NCI-H187 treated with DMSO at 0.1 percent for 48 hours (cell line): ENCODE data around the gene GPAM.
"Not testable (repeated sequence)": the region's sequence is repeated elsewhere in the genome, so short reads cannot be mapped to it uniquely, and the experiment has no call there.

Experiments
- DNase-seq: peaks from one replicate; lab custom pipeline; 2025; lab: John Stamatoyannopoulos, UW

GPAM gene

GRCh38 chr10:112216151-112216550 lies 32.6 kb upstream of the GPAM start:
- no peak for DNase-seq

- no peak for DNase-seq
Observed at GRCh38 chr10:112215342-112215774, 31.8 kb upstream of the GPAM start.

- DNase-seq, result no peak
Observed at GRCh38 chr10:112214298-112214926, 30.8 kb upstream of the GPAM start.

- DNase-seq, result no peak
Observed at GRCh38 chr10:112213836-112214235, 30.3 kb upstream of the GPAM start.

GRCh38 chr10:112213098-112213823 lies 29.7 kb upstream of the GPAM start:
- DNase-seq, result no peak

- no peak for DNase-seq
Observed at GRCh38 chr10:112210666-112211065, 27.1 kb upstream of the GPAM start.

- DNase-seq, result no peak
Observed at GRCh38 chr10:112209684-112210131, 26.1 kb upstream of the GPAM start.

- DNase-seq, result no peak
Observed at GRCh38 chr10:112208997-112209396, 25.4 kb upstream of the GPAM start.

- no peak for DNase-seq
Observed at GRCh38 chr10:112208292-112208691, 24.7 kb upstream of the GPAM start.

- no peak for DNase-seq
Observed at GRCh38 chr10:112203328-112204076, 19.9 kb upstream of the GPAM start.

GRCh38 chr10:112202561-112203241 lies 19.1 kb upstream of the GPAM start:
- DNase-seq, result no peak

GRCh38 chr10:112202076-112202475 lies 18.5 kb upstream of the GPAM start:
- DNase-seq, result no peak

GRCh38 chr10:112201334-112201733 lies 17.8 kb upstream of the GPAM start:
- DNase-seq, result no peak

- not testable (repeated sequence) for DNase-seq
Observed at GRCh38 chr10:112200259-112200658, 16.7 kb upstream of the GPAM start.

GRCh38 chr10:112197662-112198061 lies 14.1 kb upstream of the GPAM start:
- DNase-seq, result not testable (repeated sequence)

GRCh38 chr10:112195224-112195623 lies 11.7 kb upstream of the GPAM start:
- DNase-seq, result no peak

- DNase-seq, result no peak
Observed at GRCh38 chr10:112191791-112192190, 8.2 kb upstream of the GPAM start.

GRCh38 chr10:112191041-112191590 lies 7.6 kb upstream of the GPAM start:
- no peak for DNase-seq

GRCh38 chr10:112189465-112189864 lies 5.9 kb upstream of the GPAM start:
- no peak for DNase-seq

- DNase-seq, result no peak
Observed at GRCh38 chr10:112187527-112187926, 4.0 kb upstream of the GPAM start.

- no peak for DNase-seq
Observed at GRCh38 chr10:112185959-112186358, 2.4 kb upstream of the GPAM start.

- DNase-seq, result no peak
Observed at GRCh38 chr10:112184379-112184778, 814 bp upstream of the GPAM start.
